D721Med (cell line): ENCODE data around the gene CAPN10.
"Not testable (repeated sequence)": the region's sequence is repeated elsewhere in the genome, so short reads cannot be mapped to it uniquely, and the experiment has no call there.

Source experiments
- DNase-seq: peaks from one replicate; pipeline ENCODE4 v3.0.0; 2011; ENCODE audit warnings: low spot score; ENCODE audit not compliant: insufficient read length
- FAIRE-seq: peaks from 2 replicates; lab custom pipeline; 2011; peaks lifted over from hg19 to GRCh38; lab: Jason Lieb, UNC
- CTCF ChIP-seq: IDR thresholded peaks from 2 replicates; pipeline ENCODE4 v1.5.1; 2012; ENCODE audit warnings: mild to moderate bottlenecking, control low read depth; ENCODE audit not compliant: insufficient read depth; ENCODE audit errors: missing control alignments

The CAPN10 gene

GRCh38 chr2:240586198-240586918, at the start of gene CAPN10:
Gene CAPN10 (plus strand): TSS chr2:240586734. CDS start chr2:240586912, 178 bp downstream.
- DNase-seq (peak; percentile 90), FAIRE-seq (no peak)
- no peak for TF ChIP-seq CTCF

- FAIRE-seq (no peak), DNase-seq (no peak)
- TF ChIP-seq CTCF: no peak
Measured at GRCh38 chr2:240538031-240538780, 48.3 kb upstream of the CAPN10 start.

- DNase-seq, FAIRE-seq: not testable (repeated sequence)
Measured at GRCh38 chr2:240539101-240539500, 47.4 kb upstream of the CAPN10 start.

GRCh38 chr2:240539906-240540305, 46.6 kb upstream of the CAPN10 start:
- no peak for TF ChIP-seq CTCF
- DNase-seq: no peak
- FAIRE-seq: no peak

- no peak for TF ChIP-seq CTCF
- FAIRE-seq (no peak), DNase-seq (no peak)
Measured at GRCh38 chr2:240551288-240551687, 35.2 kb upstream of the CAPN10 start.

- no peak for FAIRE-seq
Measured at GRCh38 chr2:240551811-240552210, 34.7 kb upstream of the CAPN10 start.

More at GRCh38 chr2:240551811-240552210, 34.7 kb upstream of the CAPN10 start:
- no peak for DNase-seq
- no peak for TF ChIP-seq CTCF
